GM12878 (cell line): ENCODE data around the gene ICA1. TPM values are rescaled to one million over a fixed set of nuclear protein-coding genes. Genes with fewer than 3 reads are reported as not detected.

Source experiments
- ATAC-seq: fragments of 200-7000 bp; cut with Tn5 transposase; 3 replicates; pipeline ENCODE4 v1.9.1; 2020; ENCODE audit warnings: mild to moderate bottlenecking, moderate library complexity
- BruUV-seq: library from RNA; stranded (reverse); fragments of 400-500 nt; replicated peaks from 2 replicates; lab custom pipeline; 2021; lab: Mats Ljungman, UMichigan
- CTCF ChIA-PET: fragments of 300-600 bp; sonication (Branson Sonifier 250); formaldehyde crosslinking; extraction: SDS; loops from one replicate; lab custom pipeline; 2021; ENCODE audit warnings: inconsistent platforms; lab: Yijun Ruan, JAX
- POLR2A ChIA-PET: fragments of 350-600 bp; formaldehyde crosslinking; extraction: SDS; loops from one replicate; lab custom pipeline; 2021; ENCODE audit warnings: inconsistent platforms; lab: Charles Lee
- RAD21 ChIA-PET: fragments of 300-600 bp; sonication (Branson Sonifier 250); formaldehyde crosslinking; loops from one replicate; lab custom pipeline; 2023; ENCODE audit warnings: antibody characterized with exemption; ENCODE audit not compliant: unreplicated experiment; lab: Charles Lee
- SMC1A ChIA-PET: fragments of 300-600 bp; sonication (Branson Sonifier 250); formaldehyde crosslinking; loops from one replicate; lab custom pipeline; 2023; ENCODE audit not compliant: unreplicated experiment, uncharacterized antibody; lab: Charles Lee
- DNase-seq: peaks from one replicate; pipeline ENCODE4 v3.0.0-alpha.2; 2011; ENCODE audit warnings: low read depth, low spot score
- FAIRE-seq: peaks from 3 replicates; lab custom pipeline; 2011; peaks lifted over from hg19 to GRCh38; lab: Jason Lieb, UNC
- H2AFZ ChIP-seq: 2 replicates; pipeline ENCODE4 v1.6.0; 2011; ENCODE audit warnings: low read depth, low read length, control low read depth; ENCODE audit not compliant: control insufficient read depth
- H3K27ac ChIP-seq: 2 replicates; pipeline ENCODE4 v1.5.1; 2011; ENCODE audit warnings: control low read depth; ENCODE audit not compliant: control insufficient read depth, insufficient read depth
- H3K27me3 ChIP-seq, 2 experiments: replicated peaks in 1 of 2; 2 replicates each; pipeline versions ENCODE4 v1.6.0 to v1.6.1; 2011; ENCODE audit warnings: low read length in 1 of 2; ENCODE audit not compliant: control insufficient read depth in 2 of 2, insufficient read depth in 2 of 2
- H3K36me3 ChIP-seq, 2 experiments: 2 replicates each; pipeline ENCODE4 v1.5.1; 2011; ENCODE audit warnings: low read length in 1 of 2; ENCODE audit not compliant: control insufficient read depth in 2 of 2, insufficient read depth in 2 of 2
- H3K4me1 ChIP-seq: 2 replicates; pipeline ENCODE4 v1.6.1; 2011; ENCODE audit warnings: mild to moderate bottlenecking, low read length, moderate library complexity, mixed read lengths; ENCODE audit not compliant: control insufficient read depth, insufficient read depth
- H3K4me2 ChIP-seq: 2 replicates; pipeline ENCODE4 v1.6.0; 2011; ENCODE audit warnings: control low read depth; ENCODE audit not compliant: control insufficient read depth, insufficient read depth
- H3K4me3 ChIP-seq: fragments of 200-600 bp; sonication (generic); 2 replicates; pipeline ENCODE4 v1.5.1; 2016
- H3K79me2 ChIP-seq: 2 replicates; pipeline ENCODE4 v1.6.0; 2011; ENCODE audit warnings: low read length; ENCODE audit not compliant: control insufficient read depth, insufficient read depth
- H3K9ac ChIP-seq: 2 replicates; pipeline ENCODE4 v1.8.0; 2011; ENCODE audit warnings: low read length, control low read depth, mixed read lengths; ENCODE audit not compliant: control insufficient read depth, insufficient read depth
- H3K9me3 ChIP-seq: replicated peaks from 3 replicates; pipeline ENCODE4 v1.5.1; 2011; ENCODE audit warnings: mild to moderate bottlenecking, low read length; ENCODE audit not compliant: control insufficient read depth, insufficient read depth
- H4K20me1 ChIP-seq: 2 replicates; pipeline ENCODE4 v1.6.0; 2011; ENCODE audit not compliant: control insufficient read depth, insufficient read depth
- ATF7 ChIP-seq: fragments of 450-650 bp; IDR thresholded peaks from 2 replicates; pipeline ENCODE4 v1.6.1; 2016; ENCODE audit warnings: low read depth, mild to moderate bottlenecking
- CHD2 ChIP-seq: IDR thresholded peaks from 2 replicates; pipeline ENCODE4 v1.6.1; 2011; ENCODE audit warnings: low read depth, low read length, improper control_type of control experiment, borderline replicate concordance
- IKZF2 ChIP-seq, 2 experiments: fragments of 450-650 bp; IDR thresholded peaks; 2 replicates each; pipeline ENCODE4 v1.6.1; 2017; ENCODE audit warnings: mild to moderate bottlenecking in 2 of 2, moderate library complexity in 2 of 2
- POLR2AphosphoS5 ChIP-seq: IDR thresholded peaks from 2 replicates; pipeline ENCODE4 v1.6.1; 2011; ENCODE audit warnings: mild to moderate bottlenecking, low read length, inconsistent platforms
- RAD21 ChIP-seq: IDR thresholded peaks from 2 replicates; pipeline ENCODE4 v1.6.1; 2011; ENCODE audit warnings: mild to moderate bottlenecking, low read depth, low read length, moderate library complexity; ENCODE audit not compliant: insufficient read depth
- SMARCA5 ChIP-seq: fragments of 450-650 bp; IDR thresholded peaks from 2 replicates; pipeline ENCODE4 v1.6.1; 2017; ENCODE audit warnings: mild to moderate bottlenecking
- SUZ12 ChIP-seq: fragments of 200-600 bp; sonication (generic); IDR thresholded peaks from one replicate; pipeline ENCODE4 v1.6.1; 2018; ENCODE audit warnings: antibody characterized with exemption, mild to moderate bottlenecking; ENCODE audit not compliant: unreplicated experiment
- TARDBP ChIP-seq: IDR thresholded peaks from 2 replicates; pipeline ENCODE4 v1.6.1; 2016; ENCODE audit warnings: borderline replicate concordance
- WGBS: methylation state at CpG from one replicate; pipeline ENCODE4 v1.1.6; 2016; ENCODE audit warnings: low lambda C conversion rate; ENCODE audit not compliant: insufficient replicate concordance, insufficient coverage; ENCODE audit errors: missing lambda C conversion rate; 5-methylcytosine and 5-hydroxymethylcytosine counted together
- in situ Hi-C: fragments of 300-500 bp; cut with MboI; formaldehyde crosslinking; loops from 9 replicates; pipeline ENCODE4 v1.14.3; 2018; ENCODE audit warnings: mixed read lengths
- intact Hi-C: fragments of 100-400 bp; cut with micrococcal nuclease; formaldehyde crosslinking; loops from one replicate; pipeline ENCODE4 v1.14.2; 2022; ENCODE audit not compliant: unreplicated experiment
- polyA plus RNA-seq, 11 experiments: library from polyadenylated mRNA; depleted of rRNA in 4 of 11; unstranded in 6 of 11; stranded (reverse) in 5 of 11; fragments of >200 nt; fragmentation: Nextera tagmentation in 4 of 11; fragmentation: Illumina TruSeq in 1 of 11; extraction: Ambion mirVana in 4 of 11; extraction: Trizol in 1 of 11; gene quantifications; 1 replicate in 1 of 11; 2 replicates in 10 of 11; pipeline versions ENCODE4 v1.2.1 to v1.2.3, GENCODE V29; 2011 to 2016; ENCODE audit warnings: inconsistent platforms in 2 of 11, missing spikeins in 2 of 11, low read depth in 1 of 11
- total RNA-seq, 4 experiments: library from RNA; depleted of rRNA in 3 of 4; stranded (reverse); fragments of >200 nt in 3 of 4; fragmentation: Illumina TruSeq in 1 of 4; extraction: Trizol in 1 of 4; gene quantifications; 2 replicates each; pipeline versions ENCODE4 v1.2.1 to v1.2.3, GENCODE V29; 2013 to 2021
- TF ChIP-seq, protein P1 (sequence below): IDR thresholded peaks from 2 replicates; pipeline ENCODE4 v1.6.1; 2011; ENCODE audit warnings: borderline replicate concordance, low read depth, mild to moderate bottlenecking, moderate library complexity, mixed read lengths, low read length; ENCODE audit not compliant: insufficient read depth; ENCODE audit errors: extremely low read length
- TF ChIP-seq, protein P2 (sequence below): fragments of 450-650 bp; conservative IDR thresholded peaks from 2 replicates; pipeline ENCODE4 v1.6.1; 2017; ENCODE audit warnings: mild to moderate bottlenecking, moderate library complexity

The ICA1 gene
- total and polyA plus RNA-seq, 10 of the 15 experiments (the other 5 are each of a cell fraction or from before 2014, with no cell fraction given) = 1.3 to 35.1 (median 3.3) TPM

DNA sequence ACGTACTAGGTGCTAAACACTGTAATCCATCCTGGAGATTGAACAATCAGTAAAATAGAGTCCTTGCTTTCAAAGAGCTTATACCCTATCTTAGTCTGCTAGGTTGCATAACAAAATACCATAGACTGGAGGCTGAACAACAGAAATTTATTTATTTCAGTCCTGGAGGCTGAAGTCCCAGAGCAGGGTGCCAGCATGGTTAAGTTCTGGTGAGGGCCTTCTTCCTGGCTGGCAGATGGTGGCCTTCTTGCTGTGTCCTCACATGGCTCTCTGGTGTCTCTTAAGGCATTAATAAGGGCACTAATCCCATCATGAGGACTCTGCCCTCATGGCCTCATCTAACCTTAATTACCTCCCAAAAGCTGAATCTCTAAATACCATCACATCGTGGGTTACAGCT lies 43.1 kb upstream of the ICA1 start:
- no peak overlapping the region for H3K27ac ChIP-seq
- BruUV-seq = no TSS peak
- no peak overlapping the region for H3K9ac ChIP-seq
- no peaks in the 10 kb centered on the region for H3K9me3 ChIP-seq
- SMC1A ChIA-PET = interaction anchor here (3.1 kb wide), 1 partner anchor 9 kb away, joined by 12 read pairs; no protein-coding TSS in a partner anchor
- no peak for TF ChIP-seq CHD2
- no peak for TF ChIP-seq TARDBP
- TF ChIP-seq RAD21 = no peak
- TF ChIP-seq POLR2AphosphoS5 = no peak
- TF ChIP-seq SMARCA5 = no peak
- no peak for TF ChIP-seq IKZF2 (IDR thresholded peaks at IDR 0.05)
- TF ChIP-seq, protein P1, sequence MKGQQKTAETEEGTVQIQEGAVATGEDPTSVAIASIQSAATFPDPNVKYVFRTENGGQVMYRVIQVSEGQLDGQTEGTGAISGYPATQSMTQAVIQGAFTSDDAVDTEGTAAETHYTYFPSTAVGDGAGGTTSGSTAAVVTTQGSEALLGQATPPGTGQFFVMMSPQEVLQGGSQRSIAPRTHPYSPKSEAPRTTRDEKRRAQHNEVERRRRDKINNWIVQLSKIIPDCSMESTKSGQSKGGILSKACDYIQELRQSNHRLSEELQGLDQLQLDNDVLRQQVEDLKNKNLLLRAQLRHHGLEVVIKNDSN = no peak
- TF ChIP-seq, protein P2, sequence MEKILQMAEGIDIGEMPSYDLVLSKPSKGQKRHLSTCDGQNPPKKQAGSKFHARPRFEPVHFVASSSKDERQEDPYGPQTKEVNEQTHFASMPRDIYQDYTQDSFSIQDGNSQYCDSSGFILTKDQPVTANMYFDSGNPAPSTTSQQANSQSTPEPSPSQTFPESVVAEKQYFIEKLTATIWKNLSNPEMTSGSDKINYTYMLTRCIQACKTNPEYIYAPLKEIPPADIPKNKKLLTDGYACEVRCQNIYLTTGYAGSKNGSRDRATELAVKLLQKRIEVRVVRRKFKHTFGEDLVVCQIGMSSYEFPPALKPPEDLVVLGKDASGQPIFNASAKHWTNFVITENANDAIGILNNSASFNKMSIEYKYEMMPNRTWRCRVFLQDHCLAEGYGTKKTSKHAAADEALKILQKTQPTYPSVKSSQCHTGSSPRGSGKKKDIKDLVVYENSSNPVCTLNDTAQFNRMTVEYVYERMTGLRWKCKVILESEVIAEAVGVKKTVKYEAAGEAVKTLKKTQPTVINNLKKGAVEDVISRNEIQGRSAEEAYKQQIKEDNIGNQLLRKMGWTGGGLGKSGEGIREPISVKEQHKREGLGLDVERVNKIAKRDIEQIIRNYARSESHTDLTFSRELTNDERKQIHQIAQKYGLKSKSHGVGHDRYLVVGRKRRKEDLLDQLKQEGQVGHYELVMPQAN = no peak
- TF ChIP-seq SUZ12 = no peak
- no peak for TF ChIP-seq ATF7
- TF ChIP-seq, all 136 proteins: peak for 0
- Histone ChIP-seq H3K79me2 (no peaks in the 10 kb centered on the region), H2AFZ (no peak overlapping the region), H3K36me3 (no peaks in the 10 kb centered on the region), H3K4me1 (no peaks in the 10 kb centered on the region), H3K27me3 (no peaks in the 10 kb centered on the region), H4K20me1 (no peaks in the 10 kb centered on the region), H3K4me3 (no peak overlapping the region), H3K4me2 (no peak overlapping the region)
- DNase-seq = no peak
- ChIA-PET POLR2A (no interaction called here), CTCF (interaction anchor here (0.7 to 1.5 kb wide), 3 partner anchors 9 to 1027 kb away, joined by 3 to 9 read pairs (median 4); no protein-coding TSS in a partner anchor), RAD21 (interaction anchor here (0.9 kb wide), 1 partner anchor 9 kb away, joined by 4 read pairs; no protein-coding TSS in a partner anchor)
- no peak for ATAC-seq
- WGBS = 4% methylated on average over 2 of the region's 2 CpGs
- no peak for FAIRE-seq
- in situ Hi-C loops (no loop called here), intact Hi-C loops (no loop called here)
